ENCODE data around the gene CDH4. TPM values are rescaled to one million over a fixed set of nuclear protein-coding genes. Genes with fewer than 3 reads are reported as not detected.

The CDH4 gene
- total RNA-seq, 1 donor from 2014 or later, result not detected

- intact Hi-C loops (cut with micrococcal nuclease), result no loop called here
- Mint-ChIP-seq H3K4me3 (no peak overlapping the region), H3K27ac (no peak overlapping the region), H3K27me3 (no peaks in the 10 kb centered on the region), H3K9me3 (no peaks in the 10 kb centered on the region), H3K4me1 (no peaks in the 10 kb centered on the region), H3K36me3 (ENCODE audit: low read depth) (no peaks in the 10 kb centered on the region)
- ATAC-seq (ENCODE audit: low read depth) (no peak), DNase-seq (no peak)
- POLR2A ChIA-PET, result no interaction called here
- TF ChIP-seq CTCF (IDR thresholded peaks at IDR 0.05), result no peak
- CTCF ChIA-PET, result no interaction called here
Measured at GRCh38 chr20:61303675-61304074, 51.6 kb downstream of the CDH4 start.

DNA sequence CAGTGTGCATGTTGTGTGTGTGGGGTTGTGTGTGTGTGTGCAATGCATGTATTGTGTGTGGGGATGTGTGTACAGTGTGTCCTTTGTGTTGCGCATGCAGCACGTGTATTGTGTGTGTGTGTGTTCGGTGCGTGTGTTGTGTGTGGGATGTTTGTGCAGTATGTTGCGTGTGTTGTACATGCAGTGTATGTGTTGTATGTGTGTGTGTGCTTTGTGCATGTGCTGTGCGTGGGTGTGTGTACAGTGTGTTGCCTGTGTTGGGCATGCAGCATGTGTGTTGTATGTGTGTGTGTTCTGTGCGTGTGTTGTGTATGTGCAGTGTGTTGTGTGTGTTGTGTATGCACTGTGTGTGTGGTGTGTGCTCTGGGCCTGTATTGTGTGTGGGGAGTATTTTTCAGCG is 52.7 kb downstream of the CDH4 start:
- Mint-ChIP-seq H3K27ac (no peak overlapping the region), H3K36me3 (ENCODE audit: low read depth) (no peaks in the 10 kb centered on the region), H3K4me3 (no peak overlapping the region), H3K9me3 (no peaks in the 10 kb centered on the region), H3K4me1 (no peaks in the 10 kb centered on the region), H3K27me3 (no peaks in the 10 kb centered on the region)
- CTCF ChIA-PET, result no interaction called here
- POLR2A ChIA-PET, result no interaction called here
- DNase-seq (no peak), ATAC-seq (ENCODE audit: low read depth) (no peak)
- no peak for TF ChIP-seq CTCF (IDR thresholded peaks at IDR 0.05)
- intact Hi-C loops (cut with micrococcal nuclease), result no loop called here

DNA sequence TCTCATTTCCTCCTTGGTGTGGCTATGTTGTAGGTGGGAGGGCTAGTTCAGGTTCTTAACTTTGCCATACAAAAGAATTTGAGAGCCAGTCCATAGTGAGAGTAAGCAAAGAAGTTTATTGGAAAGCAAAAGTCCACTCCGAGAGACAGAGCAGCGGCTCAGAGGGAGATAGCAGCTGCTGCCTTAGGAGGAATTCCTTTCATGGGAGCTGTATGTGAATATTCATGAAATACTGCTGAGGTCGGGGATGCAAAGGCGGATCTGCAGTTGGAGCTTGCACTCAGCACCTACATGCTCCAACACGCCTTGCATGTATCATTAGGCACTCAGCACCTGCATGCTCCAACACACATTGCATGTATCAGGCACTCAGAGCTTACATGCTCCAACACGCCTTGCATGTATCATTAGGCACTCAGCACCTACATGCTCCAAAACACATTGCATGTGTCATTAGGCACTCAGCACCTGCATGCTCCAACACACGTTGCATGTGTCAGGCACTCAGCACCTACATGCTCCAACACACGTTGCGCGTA is 54.9 kb downstream of the CDH4 start:
- DNase-seq (no peak), ATAC-seq (ENCODE audit: low read depth) (no peak)
- Mint-ChIP-seq H3K27me3 (no peaks in the 10 kb centered on the region), H3K9me3 (no peaks in the 10 kb centered on the region), H3K27ac (no peak overlapping the region), H3K36me3 (ENCODE audit: low read depth) (no peaks in the 10 kb centered on the region), H3K4me3 (no peak overlapping the region), H3K4me1 (no peaks in the 10 kb centered on the region)
- intact Hi-C loops (cut with micrococcal nuclease), result no loop called here
- CTCF ChIA-PET, result no interaction called here
- POLR2A ChIA-PET, result no interaction called here
- TF ChIP-seq CTCF (IDR thresholded peaks at IDR 0.05), result no peak

GRCh38 chr20:61307686-61308476 is 55.8 kb downstream of the CDH4 start:
- Mint-ChIP-seq H3K4me1 (no peaks in the 10 kb centered on the region), H3K4me3 (no peak overlapping the region), H3K27me3 (no peaks in the 10 kb centered on the region), H3K9me3 (no peaks in the 10 kb centered on the region), H3K27ac (no peak overlapping the region), H3K36me3 (ENCODE audit: low read depth) (no peaks in the 10 kb centered on the region)
- CTCF ChIA-PET, result no interaction called here
- TF ChIP-seq CTCF (IDR thresholded peaks at IDR 0.05), result no peak
- POLR2A ChIA-PET, result no interaction called here
- ATAC-seq (ENCODE audit: low read depth) (no peak), DNase-seq (no peak)
- intact Hi-C loops (cut with micrococcal nuclease), result no loop called here

DNA sequence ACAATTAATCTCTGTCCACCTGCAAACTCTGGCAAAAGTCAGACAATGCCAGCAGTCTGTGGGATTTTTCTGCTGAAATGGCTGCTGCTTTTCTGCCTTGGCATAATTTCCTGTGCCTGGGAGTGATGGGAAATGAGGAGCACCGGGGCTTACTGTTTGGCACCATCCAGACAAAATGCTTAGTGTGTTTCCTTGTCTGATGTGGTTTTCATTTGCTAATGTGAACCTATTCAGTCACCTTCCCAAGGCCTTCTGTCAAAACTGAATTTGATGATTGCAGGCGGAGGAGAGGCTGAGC is 56.4 kb downstream of the CDH4 start:
- CTCF ChIA-PET, result no interaction called here
- ATAC-seq (ENCODE audit: low read depth), result no peak
- Mint-ChIP-seq H3K27me3 (no peaks in the 10 kb centered on the region), H3K4me1 (no peaks in the 10 kb centered on the region), H3K9me3 (no peaks in the 10 kb centered on the region), H3K4me3 (no peak overlapping the region), H3K27ac (no peak overlapping the region), H3K36me3 (ENCODE audit: low read depth) (no peaks in the 10 kb centered on the region)
- POLR2A ChIA-PET, result no interaction called here
- TF ChIP-seq CTCF (IDR thresholded peaks at IDR 0.05), result no peak
- intact Hi-C loops (cut with micrococcal nuclease), result no loop called here
- DNase-seq, result no peak

All from activated B cell treated with CpG ODN at 0.5 μM for 24 hours (primary cell).